ENCODE results near the gene ADAM19.
"Not testable (repeated sequence)": the region's sequence is repeated elsewhere in the genome, so short reads cannot be mapped to it uniquely, and the experiment has no call there.

ADAM19 gene

GRCh38 chr5:157496864-157497263 lies 78.7 kb downstream of the ADAM19 start:
- FAIRE-seq: no peak
- no peak for DNase-seq (ENCODE audit: insufficient read length, low spot score)
- TF ChIP-seq POLR2A (IDR thresholded peaks at IDR 0.05; ENCODE audit: low read depth, low read length): no peak

GRCh38 chr5:157494178-157494832 lies 81.3 kb downstream of the ADAM19 start:
- no peak for TF ChIP-seq POLR2A (IDR thresholded peaks at IDR 0.05; ENCODE audit: low read depth, low read length)
- DNase-seq (ENCODE audit: insufficient read length, low spot score): no peak
- FAIRE-seq: no peak

- FAIRE-seq (no peak), DNase-seq (ENCODE audit: insufficient read length, low spot score) (no peak)
- TF ChIP-seq POLR2A (IDR thresholded peaks at IDR 0.05; ENCODE audit: low read depth, low read length): no peak
Observed at GRCh38 chr5:157492886-157493285, 82.7 kb downstream of the ADAM19 start.

- DNase-seq (ENCODE audit: insufficient read length, low spot score): no peak
- no peak for TF ChIP-seq POLR2A (IDR thresholded peaks at IDR 0.05; ENCODE audit: low read depth, low read length)
- FAIRE-seq: no peak
Observed at GRCh38 chr5:157491471-157491995, 84.0 kb downstream of the ADAM19 start.

GRCh38 chr5:157487358-157487757 lies 88.2 kb downstream of the ADAM19 start:
- no peak for DNase-seq (ENCODE audit: insufficient read length, low spot score)
- FAIRE-seq: no peak
- TF ChIP-seq POLR2A (IDR thresholded peaks at IDR 0.05; ENCODE audit: low read depth, low read length): no peak

- DNase-seq (ENCODE audit: insufficient read length, low spot score) (no peak), FAIRE-seq (no peak)
- no peak for TF ChIP-seq POLR2A (IDR thresholded peaks at IDR 0.05; ENCODE audit: low read depth, low read length)
Observed at GRCh38 chr5:157486861-157487260, 88.7 kb downstream of the ADAM19 start.

- no peak for FAIRE-seq
- TF ChIP-seq POLR2A (IDR thresholded peaks at IDR 0.05; ENCODE audit: low read depth, low read length): no peak
- no peak for DNase-seq (ENCODE audit: insufficient read length, low spot score)
Observed at GRCh38 chr5:157486221-157486681, 89.3 kb downstream of the ADAM19 start.

- no peak for TF ChIP-seq POLR2A (IDR thresholded peaks at IDR 0.05; ENCODE audit: low read depth, low read length)
- FAIRE-seq (no peak), DNase-seq (ENCODE audit: insufficient read length, low spot score) (no peak)
Observed at GRCh38 chr5:157485811-157486210, 89.8 kb downstream of the ADAM19 start.

- DNase-seq (ENCODE audit: insufficient read length, low spot score) (no peak), FAIRE-seq (no peak)
- TF ChIP-seq POLR2A (IDR thresholded peaks at IDR 0.05; ENCODE audit: low read depth, low read length): no peak
Observed at GRCh38 chr5:157485340-157485739, 90.2 kb downstream of the ADAM19 start.

- no peak for FAIRE-seq
- no peak for DNase-seq (ENCODE audit: insufficient read length, low spot score)
- TF ChIP-seq POLR2A (IDR thresholded peaks at IDR 0.05; ENCODE audit: low read depth, low read length): no peak
Observed at GRCh38 chr5:157484768-157485167, 90.8 kb downstream of the ADAM19 start.

- not testable (repeated sequence) for DNase-seq (ENCODE audit: insufficient read length, low spot score); FAIRE-seq
Observed at GRCh38 chr5:157482702-157483101, 92.9 kb downstream of the ADAM19 start.

GRCh38 chr5:157481666-157482065 lies 93.9 kb downstream of the ADAM19 start:
- DNase-seq (ENCODE audit: insufficient read length, low spot score) (no peak), FAIRE-seq (no peak)
- no peak for TF ChIP-seq POLR2A (IDR thresholded peaks at IDR 0.05; ENCODE audit: low read depth, low read length)

- no peak for DNase-seq (ENCODE audit: insufficient read length, low spot score)
- TF ChIP-seq POLR2A (IDR thresholded peaks at IDR 0.05; ENCODE audit: low read depth, low read length): no peak
- FAIRE-seq: no peak
Observed at GRCh38 chr5:157481265-157481664, 94.3 kb downstream of the ADAM19 start.

- TF ChIP-seq POLR2A (IDR thresholded peaks at IDR 0.05; ENCODE audit: low read depth, low read length): no peak
- no peak for DNase-seq (ENCODE audit: insufficient read length, low spot score)
- no peak for FAIRE-seq
Observed at GRCh38 chr5:157479612-157480510, 95.7 kb downstream of the ADAM19 start.
